Uterus (tissue), 4 donors: ENCODE results near the gene CTXN2. TPM values are rescaled to one million over a fixed set of nuclear protein-coding genes. Genes with fewer than 3 reads are reported as not detected.

Experiments
- DNase-seq, 2 donors: peaks; one replicate each; pipeline ENCODE4 v3.0.0-alpha.2; 2019 to 2020
- H3K27ac ChIP-seq, 2 donors: fragments of 200-600 bp; sonication (generic); 1 replicate in 1 of 2; 2 replicates in 1 of 2; pipeline ENCODE4 v1.5.1; 2016 to 2018
- H3K27me3 ChIP-seq, 2 donors: fragments of 200-600 bp; sonication (generic); one replicate each; pipeline ENCODE4 v1.5.1; 2018 to 2019; ENCODE audit warnings: control low read depth in 1 of 2
- H3K36me3 ChIP-seq, 2 donors: fragments of 200-600 bp; sonication (generic); one replicate each; pipeline ENCODE4 v1.5.1; 2019; ENCODE audit warnings: control low read depth in 1 of 2
- H3K4me1 ChIP-seq, 2 donors: fragments of 200-600 bp; sonication (generic); one replicate each; pipeline ENCODE4 v1.5.1; 2018 to 2019; ENCODE audit warnings: control low read depth in 1 of 2
- H3K4me3 ChIP-seq, 2 donors: fragments of 200-600 bp; sonication (generic); 1 replicate in 1 of 2; 2 replicates in 1 of 2; pipeline ENCODE4 v1.5.1; 2018 to 2019; ENCODE audit warnings: mild to moderate bottlenecking in 1 of 2
- H3K9me3 ChIP-seq, 2 donors: fragments of 200-600 bp; sonication (generic); one replicate each; pipeline ENCODE4 v1.5.1; 2019; ENCODE audit warnings: control low read depth in 1 of 2
- POLR2A ChIP-seq, 2 donors: fragments of 450-650 bp; IDR thresholded peaks; one replicate each; pipeline ENCODE4 v1.6.1; 2016; ENCODE audit warnings: antibody characterized with exemption in 2 of 2, mild to moderate bottlenecking in 1 of 2, moderate library complexity in 1 of 2
- intact Hi-C: fragments of 100-400 bp; cut with DNase I; formaldehyde crosslinking; loops from one replicate; pipeline ENCODE4 v1.15.1; 2023; ENCODE audit warnings: low total_unique reads
- total RNA-seq, 4 donors: library from RNA; depleted of rRNA in 3 of 4; stranded (reverse); fragments of >200 nt in 3 of 4; gene quantifications; one replicate each; pipeline versions ENCODE4 v1.1.0 to v1.2.4, GENCODE V29; 2014 to 2023
- TF ChIP-seq, protein P1 (sequence below), 4 experiments: fragments of 200-600 bp in 2 of 4; fragments of 450-650 bp in 2 of 4; sonication (generic) in 2 of 4; IDR thresholded peaks; one replicate each; pipeline ENCODE4 v1.5.1; 2016 to 2019; ENCODE audit warnings: antibody characterized with exemption in 4 of 4, mild to moderate bottlenecking in 2 of 4, moderate library complexity in 1 of 4
- donor health status: DM: yes; HTN: yes; CAD: no.

Gene CTXN2
- total RNA-seq, 4 donors from 2014 or later = not detected

DNA sequence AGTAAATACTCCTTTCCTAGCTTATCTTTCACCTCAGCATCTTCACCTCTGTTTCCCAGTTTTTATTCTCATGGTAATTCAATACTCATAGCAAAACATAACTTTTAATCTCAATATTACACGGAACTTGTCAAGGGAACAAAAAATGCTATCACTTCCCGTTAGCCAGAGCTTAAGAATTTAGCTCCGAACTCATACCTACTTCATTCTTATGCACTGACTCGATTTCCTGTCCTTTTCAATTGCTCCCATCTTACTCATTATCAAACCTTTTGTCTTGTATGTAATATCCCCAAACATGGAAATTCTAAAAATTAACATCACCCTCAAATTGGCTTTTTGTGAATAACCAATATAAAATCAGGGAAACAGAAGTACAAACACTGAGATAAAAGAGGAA is 41.6 kb upstream of the CTXN2 start:
- no peak overlapping the region for H3K4me3 ChIP-seq
- intact Hi-C loops = no loop called here
- no peaks in the 10 kb centered on the region for H3K4me1 ChIP-seq
- no peaks in the 10 kb centered on the region for H3K9me3 ChIP-seq
- H3K36me3 ChIP-seq = no peaks in the 10 kb centered on the region
- no peak overlapping the region for H3K27ac ChIP-seq
- H3K27me3 ChIP-seq = no peaks in the 10 kb centered on the region
- DNase-seq = no peak
- TF ChIP-seq, protein P1, sequence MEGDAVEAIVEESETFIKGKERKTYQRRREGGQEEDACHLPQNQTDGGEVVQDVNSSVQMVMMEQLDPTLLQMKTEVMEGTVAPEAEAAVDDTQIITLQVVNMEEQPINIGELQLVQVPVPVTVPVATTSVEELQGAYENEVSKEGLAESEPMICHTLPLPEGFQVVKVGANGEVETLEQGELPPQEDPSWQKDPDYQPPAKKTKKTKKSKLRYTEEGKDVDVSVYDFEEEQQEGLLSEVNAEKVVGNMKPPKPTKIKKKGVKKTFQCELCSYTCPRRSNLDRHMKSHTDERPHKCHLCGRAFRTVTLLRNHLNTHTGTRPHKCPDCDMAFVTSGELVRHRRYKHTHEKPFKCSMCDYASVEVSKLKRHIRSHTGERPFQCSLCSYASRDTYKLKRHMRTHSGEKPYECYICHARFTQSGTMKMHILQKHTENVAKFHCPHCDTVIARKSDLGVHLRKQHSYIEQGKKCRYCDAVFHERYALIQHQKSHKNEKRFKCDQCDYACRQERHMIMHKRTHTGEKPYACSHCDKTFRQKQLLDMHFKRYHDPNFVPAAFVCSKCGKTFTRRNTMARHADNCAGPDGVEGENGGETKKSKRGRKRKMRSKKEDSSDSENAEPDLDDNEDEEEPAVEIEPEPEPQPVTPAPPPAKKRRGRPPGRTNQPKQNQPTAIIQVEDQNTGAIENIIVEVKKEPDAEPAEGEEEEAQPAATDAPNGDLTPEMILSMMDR (IDR thresholded peaks at IDR 0.05) = no peak
- no peak for TF ChIP-seq POLR2A (IDR thresholded peaks at IDR 0.05)

DNA sequence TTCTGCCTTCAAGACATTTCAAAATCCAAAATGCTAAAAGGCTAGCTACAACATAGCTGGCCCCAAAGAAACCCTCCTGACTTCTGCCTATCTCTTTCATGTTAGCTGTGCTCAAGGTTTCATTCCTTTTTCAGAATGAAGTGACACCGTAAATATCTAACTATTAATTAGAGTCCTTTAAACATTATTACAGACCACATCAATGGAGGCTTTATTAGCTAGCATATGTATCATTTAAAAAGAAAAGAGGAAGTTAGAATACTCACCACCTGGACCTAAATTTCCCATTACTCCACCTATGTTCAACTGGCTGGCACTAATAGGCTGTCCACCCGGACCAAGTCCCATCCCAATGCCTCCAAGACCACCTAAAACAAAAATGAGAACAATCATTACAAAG is 37.9 kb upstream of the CTXN2 start:
- intact Hi-C loops = no loop called here
- H3K36me3 ChIP-seq = no peaks in the 10 kb centered on the region
- no peak overlapping the region for H3K4me3 ChIP-seq
- H3K4me1 ChIP-seq = no peaks in the 10 kb centered on the region
- no peak for DNase-seq
- TF ChIP-seq, protein P1 (IDR thresholded peaks at IDR 0.05) = no peak
- no peak for TF ChIP-seq POLR2A (IDR thresholded peaks at IDR 0.05)
- H3K27ac ChIP-seq = no peak overlapping the region
- H3K27me3 ChIP-seq = no peaks in the 10 kb centered on the region
- H3K9me3 ChIP-seq = no peaks in the 10 kb centered on the region

DNA sequence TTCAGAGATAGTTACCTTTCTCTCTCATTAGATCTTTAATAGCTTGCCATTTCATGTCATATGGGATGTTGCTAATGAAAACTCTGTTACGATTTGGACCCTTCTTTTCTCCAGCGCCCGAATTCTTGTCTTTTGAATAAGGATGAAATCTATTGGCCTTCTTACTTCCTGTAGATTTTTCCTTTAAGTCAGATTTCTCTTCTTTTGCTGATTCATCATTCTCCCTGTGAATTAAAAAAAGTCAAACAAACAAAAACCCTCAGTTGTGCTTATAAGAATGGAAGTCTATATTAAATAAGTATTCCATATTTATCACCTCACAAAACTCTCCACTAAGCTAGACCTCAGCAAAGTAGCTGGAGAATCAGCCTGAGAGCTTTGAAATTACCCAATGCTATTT is 22.8 kb upstream of the CTXN2 start:
- no peak overlapping the region for H3K27ac ChIP-seq
- intact Hi-C loops = no loop called here
- H3K36me3 ChIP-seq = no peaks in the 10 kb centered on the region
- no peak for DNase-seq
- H3K4me1 ChIP-seq = no peaks in the 10 kb centered on the region
- H3K27me3 ChIP-seq = no peaks in the 10 kb centered on the region
- no peaks in the 10 kb centered on the region for H3K9me3 ChIP-seq
- TF ChIP-seq, protein P1 (IDR thresholded peaks at IDR 0.05) = no peak
- TF ChIP-seq POLR2A (IDR thresholded peaks at IDR 0.05) = no peak
- no peak overlapping the region for H3K4me3 ChIP-seq

DNA sequence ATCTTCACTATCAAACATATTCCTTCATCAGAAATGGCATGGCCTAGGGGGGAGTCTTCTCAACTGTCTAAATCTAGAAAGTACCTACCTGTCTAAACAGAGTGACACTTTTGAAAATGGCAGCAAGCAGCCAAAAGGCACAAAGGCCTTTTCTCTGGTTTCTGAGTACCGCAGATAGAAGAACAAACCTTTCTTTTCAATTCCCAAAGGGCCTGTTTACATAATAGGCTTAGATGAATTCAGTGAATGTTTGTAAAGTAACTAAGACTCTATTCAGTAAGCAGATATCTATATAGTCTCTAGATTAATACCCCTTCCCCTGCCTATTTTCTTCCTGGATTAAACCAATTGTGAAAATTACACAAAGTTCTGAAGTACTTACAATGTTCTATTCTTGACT is 20.5 kb upstream of the CTXN2 start:
- intact Hi-C loops = no loop called here

DNA sequence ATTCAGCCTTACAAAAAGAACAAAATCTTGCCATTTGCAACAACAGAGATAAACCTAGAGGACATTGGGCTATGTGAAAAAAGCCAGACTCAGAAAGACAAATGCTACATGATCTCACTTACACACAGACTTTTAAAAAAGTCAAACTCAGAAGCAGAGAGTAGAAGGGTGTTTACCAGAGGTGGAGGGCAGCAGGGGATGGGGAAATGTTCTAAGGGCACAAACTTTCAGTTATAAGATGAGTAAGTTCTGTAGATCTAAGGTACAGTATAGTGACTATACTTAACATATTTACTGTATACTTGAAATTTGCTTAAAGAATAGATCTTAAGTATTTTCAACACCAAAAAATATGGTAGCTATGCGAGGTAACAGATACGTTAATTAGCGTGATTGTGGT is 16.3 kb upstream of the CTXN2 start:
- H3K9me3 ChIP-seq = no peaks in the 10 kb centered on the region
- H3K27ac ChIP-seq = no peak overlapping the region
- intact Hi-C loops = no loop called here
- H3K27me3 ChIP-seq = no peaks in the 10 kb centered on the region
- no peaks in the 10 kb centered on the region for H3K4me1 ChIP-seq
- no peak overlapping the region for H3K4me3 ChIP-seq
- TF ChIP-seq POLR2A (IDR thresholded peaks at IDR 0.05) = no peak
- TF ChIP-seq, protein P1 (IDR thresholded peaks at IDR 0.05) = no peak
- DNase-seq = no peak
- no peaks in the 10 kb centered on the region for H3K36me3 ChIP-seq

More for the DNA sequence above, 20.5 kb upstream of the CTXN2 start:
- no peaks in the 10 kb centered on the region for H3K9me3 ChIP-seq
- no peak for DNase-seq
- H3K4me1 ChIP-seq = no peaks in the 10 kb centered on the region
- H3K4me3 ChIP-seq = no peak overlapping the region
- no peaks in the 10 kb centered on the region for H3K36me3 ChIP-seq
- no peaks in the 10 kb centered on the region for H3K27me3 ChIP-seq
- H3K27ac ChIP-seq = no peak overlapping the region
- TF ChIP-seq, protein P1 (IDR thresholded peaks at IDR 0.05) = no peak
- no peak for TF ChIP-seq POLR2A (IDR thresholded peaks at IDR 0.05)
